ENCODE data around the gene LPP. TPM values are rescaled to one million over a fixed set of nuclear protein-coding genes. Genes with fewer than 3 reads are reported as not detected.

LPP gene
- 0.02 TPM for polyA plus RNA-seq (2012; ENCODE audit: missing spikeins)

GRCh38 chr3:188154014-188154808, at the start of gene LPP:
Gene LPP, plus strand, starts transcription at chr3:188154157. Its CDS starts 251,964 bp downstream, at chr3:188406121.
- no peak for TF ChIP-seq POLR2AphosphoS5 (IDR thresholded peaks at IDR 0.05; ENCODE audit: low read depth, low read length)
- no peak for TF ChIP-seq TAF1 (IDR thresholded peaks at IDR 0.05; ENCODE audit: borderline replicate concordance, low read depth, low read length)
- TF ChIP-seq POLR2A (IDR thresholded peaks at IDR 0.05; ENCODE audit: low read depth, low read length): no peak
- FAIRE-seq: no peak
- DNase-seq (ENCODE audit: insufficient read length): peak; percentile 43

GRCh38 chr3:188106006-188106405, 48.0 kb upstream of the LPP start:
- TF ChIP-seq TAF1 (IDR thresholded peaks at IDR 0.05; ENCODE audit: borderline replicate concordance, low read depth, low read length) (no peak), POLR2AphosphoS5 (IDR thresholded peaks at IDR 0.05; ENCODE audit: low read depth, low read length) (no peak), POLR2A (IDR thresholded peaks at IDR 0.05; ENCODE audit: low read depth, low read length) (no peak)
- FAIRE-seq: no peak

GRCh38 chr3:188106454-188106853, 47.5 kb upstream of the LPP start:
- no peak for DNase-seq (ENCODE audit: insufficient read length)
- TF ChIP-seq TAF1 (IDR thresholded peaks at IDR 0.05; ENCODE audit: borderline replicate concordance, low read depth, low read length): no peak
- no peak for TF ChIP-seq POLR2AphosphoS5 (IDR thresholded peaks at IDR 0.05; ENCODE audit: low read depth, low read length)
- no peak for TF ChIP-seq POLR2A (IDR thresholded peaks at IDR 0.05; ENCODE audit: low read depth, low read length)
- FAIRE-seq: no peak

More at GRCh38 chr3:188106006-188106405, 48.0 kb upstream of the LPP start:
- DNase-seq (ENCODE audit: insufficient read length): no peak

GRCh38 chr3:188106887-188107830, 46.8 kb upstream of the LPP start:
- FAIRE-seq: no peak
- DNase-seq (ENCODE audit: insufficient read length): no peak
- TF ChIP-seq TAF1 (IDR thresholded peaks at IDR 0.05; ENCODE audit: borderline replicate concordance, low read depth, low read length) (no peak), POLR2AphosphoS5 (IDR thresholded peaks at IDR 0.05; ENCODE audit: low read depth, low read length) (no peak), POLR2A (IDR thresholded peaks at IDR 0.05; ENCODE audit: low read depth, low read length) (no peak)

- FAIRE-seq (no peak), DNase-seq (ENCODE audit: insufficient read length) (no peak)
- TF ChIP-seq POLR2AphosphoS5 (IDR thresholded peaks at IDR 0.05; ENCODE audit: low read depth, low read length) (no peak), POLR2A (IDR thresholded peaks at IDR 0.05; ENCODE audit: low read depth, low read length) (no peak), TAF1 (IDR thresholded peaks at IDR 0.05; ENCODE audit: borderline replicate concordance, low read depth, low read length) (no peak)
These were observed 45.1 kb upstream of the LPP start for GRCh38 chr3:188108703-188109412.

GRCh38 chr3:188111002-188111584, 42.9 kb upstream of the LPP start:
- no peak for FAIRE-seq
- no peak for DNase-seq (ENCODE audit: insufficient read length)
- TF ChIP-seq POLR2AphosphoS5 (IDR thresholded peaks at IDR 0.05; ENCODE audit: low read depth, low read length) (no peak), POLR2A (IDR thresholded peaks at IDR 0.05; ENCODE audit: low read depth, low read length) (no peak), TAF1 (IDR thresholded peaks at IDR 0.05; ENCODE audit: borderline replicate concordance, low read depth, low read length) (no peak)

- FAIRE-seq: no peak
These were observed 40.2 kb upstream of the LPP start for GRCh38 chr3:188113756-188114155.

GRCh38 chr3:188119846-188120245, 34.1 kb upstream of the LPP start:
- FAIRE-seq: no peak
- TF ChIP-seq POLR2A (IDR thresholded peaks at IDR 0.05; ENCODE audit: low read depth, low read length) (no peak), POLR2AphosphoS5 (IDR thresholded peaks at IDR 0.05; ENCODE audit: low read depth, low read length) (no peak), TAF1 (IDR thresholded peaks at IDR 0.05; ENCODE audit: borderline replicate concordance, low read depth, low read length) (no peak)
- no peak for DNase-seq (ENCODE audit: insufficient read length)

More at GRCh38 chr3:188113756-188114155, 40.2 kb upstream of the LPP start:
- no peak for DNase-seq (ENCODE audit: insufficient read length)
- TF ChIP-seq TAF1 (IDR thresholded peaks at IDR 0.05; ENCODE audit: borderline replicate concordance, low read depth, low read length) (no peak), POLR2A (IDR thresholded peaks at IDR 0.05; ENCODE audit: low read depth, low read length) (no peak), POLR2AphosphoS5 (IDR thresholded peaks at IDR 0.05; ENCODE audit: low read depth, low read length) (no peak)

- TF ChIP-seq TAF1 (IDR thresholded peaks at IDR 0.05; ENCODE audit: borderline replicate concordance, low read depth, low read length) (no peak), POLR2AphosphoS5 (IDR thresholded peaks at IDR 0.05; ENCODE audit: low read depth, low read length) (no peak), POLR2A (IDR thresholded peaks at IDR 0.05; ENCODE audit: low read depth, low read length) (no peak)
- FAIRE-seq (no peak), DNase-seq (ENCODE audit: insufficient read length) (no peak)
These were observed 31.3 kb upstream of the LPP start for GRCh38 chr3:188122571-188123169.

- TF ChIP-seq POLR2A (IDR thresholded peaks at IDR 0.05; ENCODE audit: low read depth, low read length): no peak
- no peak for TF ChIP-seq TAF1 (IDR thresholded peaks at IDR 0.05; ENCODE audit: borderline replicate concordance, low read depth, low read length)
- TF ChIP-seq POLR2AphosphoS5 (IDR thresholded peaks at IDR 0.05; ENCODE audit: low read depth, low read length): no peak
- FAIRE-seq: no peak
These were observed 30.6 kb upstream of the LPP start for GRCh38 chr3:188123170-188123905.

More at GRCh38 chr3:188123170-188123905, 30.6 kb upstream of the LPP start:
- DNase-seq (ENCODE audit: insufficient read length): no peak
